H1 (cell line): ENCODE measurements around the gene TSPAN5. TPM values are rescaled to one million over a fixed set of nuclear protein-coding genes. Genes with fewer than 3 reads are reported as not detected.

ENCODE experiments used
- CTCF ChIA-PET: fragments of 300-600 bp; sonication (Branson Sonifier 250); formaldehyde crosslinking; loops from one replicate; lab custom pipeline; 2021; ENCODE audit not compliant: partially characterized antibody; lab: Charles Lee
- POLR2A ChIA-PET: fragments of 300-600 bp; sonication (Branson Sonifier 250); formaldehyde crosslinking; loops from one replicate; lab custom pipeline; 2021; ENCODE audit warnings: inconsistent platforms; ENCODE audit not compliant: partially characterized antibody; lab: Charles Lee
- DNase-seq, 2 experiments: peaks; one replicate each; pipeline versions ENCODE4 v3.0.0 to v3.0.0-alpha.2; 2010 to 2022; ENCODE audit warnings: low spot score in 2 of 2, low read depth in 1 of 2, mixed read lengths in 1 of 2
- FAIRE-seq: peaks from 2 replicates; lab custom pipeline; 2011; peaks lifted over from hg19 to GRCh38; lab: Jason Lieb, UNC
- H2AFZ ChIP-seq: 2 replicates; pipeline ENCODE4 v1.8.1; 2012; ENCODE audit warnings: low read length, inconsistent platforms
- H2AK5ac ChIP-seq: 2 replicates; pipeline ENCODE4 v1.6.1; 2013; ENCODE audit warnings: low read depth, low read length
- H2BK120ac ChIP-seq: replicated peaks from 2 replicates; pipeline ENCODE3; 2013; ENCODE audit warnings: low read depth, low read length, inconsistent platforms
- H2BK12ac ChIP-seq: 2 replicates; pipeline ENCODE4 v1.6.1; 2013; ENCODE audit warnings: low read depth, low read length
- H2BK15ac ChIP-seq: 2 replicates; pipeline ENCODE4 v1.6.1; 2013; ENCODE audit warnings: low read length
- H2BK20ac ChIP-seq: 2 replicates; pipeline ENCODE4 v1.6.1; 2013; ENCODE audit warnings: low read length
- H2BK5ac ChIP-seq: 2 replicates; pipeline ENCODE4 v1.6.1; 2013; ENCODE audit warnings: low read depth, low read length
- H3K14ac ChIP-seq: 2 replicates; pipeline ENCODE4 v1.6.1; 2013; ENCODE audit warnings: inconsistent platforms; ENCODE audit not compliant: insufficient read length
- H3K18ac ChIP-seq: 2 replicates; pipeline ENCODE4 v1.6.1; 2013; ENCODE audit warnings: low read length; ENCODE audit errors: extremely low read depth
- H3K23ac ChIP-seq: 2 replicates; pipeline ENCODE4 v1.6.1; 2013; ENCODE audit warnings: inconsistent platforms; ENCODE audit not compliant: insufficient read length
- H3K23me2 ChIP-seq: 2 replicates; pipeline ENCODE4 v1.6.1; 2013; ENCODE audit warnings: low read depth, low read length
- H3K27ac ChIP-seq: 2 replicates; pipeline ENCODE4 v1.6.1; 2011; ENCODE audit warnings: low read depth, low read length, inconsistent platforms
- H3K27me3 ChIP-seq, 4 experiments: replicated peaks in 1 of 4; 1 replicate in 1 of 4; 2 replicates in 3 of 4; pipeline versions ENCODE4 v1.6.1 to v1.8.1; 2011 to 2013; ENCODE audit warnings: low read length in 3 of 4, mild to moderate bottlenecking in 3 of 4, inconsistent platforms in 2 of 4, mixed read lengths in 2 of 4, moderate library complexity in 1 of 4; ENCODE audit not compliant: control insufficient read depth in 3 of 4, insufficient read depth in 3 of 4; ENCODE audit errors: extremely low read depth in 1 of 4
- H3K36me3 ChIP-seq, 4 experiments: 2 replicates each; pipeline versions ENCODE4 v1.6.1 to v1.8.1; 2011 to 2013; ENCODE audit warnings: mild to moderate bottlenecking in 4 of 4, low read length in 3 of 4, moderate library complexity in 2 of 4, control low read depth in 1 of 4, inconsistent platforms in 1 of 4; ENCODE audit not compliant: insufficient read depth in 4 of 4, control insufficient read depth in 2 of 4
- H3K4ac ChIP-seq: replicated peaks from 2 replicates; pipeline ENCODE3; 2013; ENCODE audit warnings: low read length, low read depth, mixed read lengths, inconsistent platforms; ENCODE audit not compliant: insufficient read length
- H3K4me1 ChIP-seq, 4 experiments: replicated peaks in 1 of 4; 1 replicate in 1 of 4; 2 replicates in 3 of 4; pipeline versions ENCODE4 v1.6.1 to v1.8.1; 2011 to 2013; ENCODE audit warnings: low read length in 3 of 4, inconsistent platforms in 2 of 4, mixed read lengths in 1 of 4; ENCODE audit not compliant: insufficient read depth in 4 of 4, control insufficient read depth in 3 of 4
- H3K4me2 ChIP-seq, 2 experiments: 2 replicates each; pipeline versions ENCODE4 v1.6.1 to v1.8.1; 2011 to 2013; ENCODE audit warnings: low read depth in 2 of 2, low read length in 2 of 2, control low read depth in 1 of 2, inconsistent platforms in 1 of 2, mild to moderate bottlenecking in 1 of 2; ENCODE audit not compliant: insufficient read depth in 1 of 2
- H3K4me3 ChIP-seq, 4 experiments: fragments of 200-600, 300-600 bp in 1 of 4; sonication (generic), shearing (Covaris generic), sonication (Bioruptor Twin) in 1 of 4; 2 replicates each; pipeline versions ENCODE4 v1.5.1 to v1.8.1; 2011 to 2016; ENCODE audit warnings: low read length in 4 of 4, low read depth in 3 of 4, control low read depth in 2 of 4, inconsistent platforms in 2 of 4, mild to moderate bottlenecking in 2 of 4, mixed read lengths in 1 of 4, moderate library complexity in 1 of 4; ENCODE audit not compliant: insufficient read depth in 2 of 4; ENCODE audit errors: extremely low read depth in 1 of 4
- H3K56ac ChIP-seq: replicated peaks from 2 replicates; pipeline ENCODE3; 2013; ENCODE audit warnings: low read depth, mild to moderate bottlenecking, mixed read lengths, low read length, inconsistent platforms; ENCODE audit not compliant: insufficient read length
- H3K79me1 ChIP-seq: 2 replicates; pipeline ENCODE4 v1.6.1; 2013; ENCODE audit warnings: low read depth, low read length, control low read depth
- H3K79me2 ChIP-seq, 2 experiments: 2 replicates each; pipeline versions ENCODE4 v1.6.1 to v1.8.1; 2012 to 2013; ENCODE audit warnings: low read length in 2 of 2, mild to moderate bottlenecking in 2 of 2, inconsistent platforms in 1 of 2; ENCODE audit not compliant: insufficient read depth in 2 of 2, control insufficient read depth in 1 of 2
- H3K9ac ChIP-seq, 4 experiments: replicated peaks in 1 of 4; 1 replicate in 1 of 4; 2 replicates in 3 of 4; pipeline versions ENCODE4 v1.6.1 to v1.8.1; 2011 to 2013; ENCODE audit warnings: low read depth in 3 of 4, low read length in 3 of 4, control low read depth in 2 of 4, mild to moderate bottlenecking in 2 of 4, moderate library complexity in 2 of 4, inconsistent platforms in 1 of 4; ENCODE audit errors: extremely low read depth in 1 of 4
- H3K9me3 ChIP-seq, 2 experiments: 2 replicates each; pipeline versions ENCODE4 v1.6.1 to v1.8.1; 2012 to 2013; ENCODE audit warnings: mild to moderate bottlenecking in 2 of 2, moderate library complexity in 2 of 2, control low read depth in 1 of 2, inconsistent platforms in 1 of 2, low read depth in 1 of 2, low read length in 1 of 2, mixed read lengths in 1 of 2; ENCODE audit not compliant: insufficient read depth in 2 of 2
- H4K20me1 ChIP-seq, 2 experiments: replicated peaks in 1 of 2; 2 replicates each; pipeline versions ENCODE3 to v1.8.1; 2011 to 2013; ENCODE audit warnings: inconsistent platforms in 2 of 2, low read length in 2 of 2, mild to moderate bottlenecking in 1 of 2; ENCODE audit not compliant: insufficient read depth in 2 of 2, control insufficient read depth in 1 of 2
- H4K5ac ChIP-seq: 2 replicates; pipeline ENCODE4 v1.6.1; 2013; ENCODE audit warnings: low read length, low read depth, mixed read lengths, inconsistent platforms; ENCODE audit not compliant: insufficient read length
- H4K8ac ChIP-seq: 2 replicates; pipeline ENCODE4 v1.8.0; 2013; ENCODE audit warnings: mild to moderate bottlenecking, moderate library complexity, low read length, inconsistent platforms; ENCODE audit not compliant: insufficient read depth; ENCODE audit errors: extremely low read depth
- H4K91ac ChIP-seq: replicated peaks from 2 replicates; pipeline ENCODE3; 2013; ENCODE audit warnings: low read length, mixed read lengths, inconsistent platforms; ENCODE audit not compliant: insufficient read length
- EP300 ChIP-seq, 2 experiments: IDR thresholded peaks; 1 replicate in 1 of 2; 2 replicates in 1 of 2; pipeline ENCODE4 v1.6.1; 2011 to 2012; ENCODE audit warnings: low read depth in 2 of 2, low read length in 2 of 2, mild to moderate bottlenecking in 2 of 2, borderline replicate concordance in 1 of 2, inconsistent platforms in 1 of 2, moderate library complexity in 1 of 2
- KDM1A ChIP-seq: fragments of 200-600, 300-600 bp; sonication (generic); IDR thresholded peaks from 2 replicates; pipeline ENCODE4 v1.7.1; 2016; ENCODE audit warnings: mild to moderate bottlenecking, low read length, borderline replicate concordance
- RXRA ChIP-seq: IDR thresholded peaks from 2 replicates; pipeline ENCODE4 v1.6.1; 2011; ENCODE audit warnings: low read depth, mild to moderate bottlenecking, low read length, moderate library complexity; ENCODE audit not compliant: insufficient read depth
- SRF ChIP-seq: IDR thresholded peaks from 2 replicates; pipeline ENCODE4 v1.6.1; 2011; ENCODE audit warnings: mild to moderate bottlenecking, low read depth, low read length, moderate library complexity
- WGBS, 2 experiments: shearing (Covaris generic) in 1 of 2; methylation state at CpG; one replicate each; pipeline versions ENCODE4 v1.1.6 to v1.1.7; 2013 to 2015; ENCODE audit warnings: low lambda C conversion rate in 2 of 2, mixed read lengths in 2 of 2, inconsistent platforms in 1 of 2, low coverage in 1 of 2, missing lambda C conversion rate in 1 of 2; ENCODE audit not compliant: insufficient replicate concordance in 2 of 2, insufficient coverage in 1 of 2, insufficient read length in 1 of 2; ENCODE audit errors: extremely low coverage in 1 of 2, missing lambda C conversion rate in 1 of 2; 5-methylcytosine and 5-hydroxymethylcytosine counted together
- polyA plus RNA-seq, 7 experiments: library from polyadenylated mRNA; depleted of rRNA in 3 of 7; stranded (reverse) in 5 of 7; unstranded in 2 of 7; fragments of >200 nt in 5 of 7; fragments of 200-250 nt in 2 of 7; gene quantifications; 1 replicate in 5 of 7; 2 replicates in 1 of 7; 4 replicates in 1 of 7; pipeline versions ENCODE4 v1.2.1 to v1.2.3, GENCODE V29; 2011 to 2013; ENCODE audit warnings: missing spikeins in 2 of 7, mixed read lengths in 2 of 7
- total RNA-seq: library from RNA; stranded (reverse); fragmentation: NEBNext Ultra II Directional; extraction: Animal tissue kit (Norgen Biotek cat#: 25700); gene quantifications from 2 replicates; pipeline ENCODE4 v1.2.1, GENCODE V29; 2021

The TSPAN5 gene
- total and polyA plus RNA-seq, 2 of the 8 experiments (the other 6 are each of a cell fraction or from before 2014, with no cell fraction given), result 17.6 to 21.2 TPM

GRCh38 chr4:98474408-98474844 lies 184.0 kb downstream of the TSPAN5 start:
- Histone ChIP-seq H4K91ac (no peak overlapping the region), H3K4me3 (no peak overlapping the region), H2AK5ac (no peak overlapping the region), H2AFZ (no peak overlapping the region), H3K56ac (no peak overlapping the region), H3K18ac (no peak overlapping the region), H3K23me2 (no peaks in the 10 kb centered on the region), H3K27ac (no peak overlapping the region), H4K20me1 (no peaks in the 10 kb centered on the region), H2BK20ac (no peak overlapping the region), H3K14ac (no peak overlapping the region), H3K23ac (no peak overlapping the region), H2BK120ac (no peak overlapping the region), H4K5ac (no peak overlapping the region), H2BK12ac (no peak overlapping the region), H3K36me3 (peaks cover 0 to 4% (median 0%) of the 10 kb centered on the region in 4 experiments; a peak in 1 of 8 replicates), H3K27me3 (no peaks in the 10 kb centered on the region), H2BK15ac (no peak overlapping the region), H3K9me3 (no peaks in the 10 kb centered on the region), H3K9ac (no peak overlapping the region), H4K8ac (no peak overlapping the region), H3K79me1 (no peaks in the 10 kb centered on the region), H3K79me2 (no peaks in the 10 kb centered on the region), H2BK5ac (no peak overlapping the region), H3K4me2 (no peak overlapping the region), H3K4me1 (no peaks in the 10 kb centered on the region), H3K4ac (no peak overlapping the region)
- DNase-seq (no peak), FAIRE-seq (no peak)
- POLR2A ChIA-PET, result no interaction called here
- 82% methylated on average over 2 of the region's 3 CpGs; no CpG with 5 or more reads in 1 of the 2 experiments for WGBS, 2 experiments
- CTCF ChIA-PET, result interaction anchor here (0.8 to 1.8 kb wide), 4 partner anchors 9 to 238 kb away, joined by 3 to 6 read pairs (median 4); no protein-coding TSS in a partner anchor
- TF ChIP-seq RXRA, result no peak
- TF ChIP-seq KDM1A, result no peak
- no peak for TF ChIP-seq SRF
- no peak for TF ChIP-seq EP300 (IDR thresholded peaks at IDR 0.05; ENCODE audit: borderline replicate concordance in 1 of 2, low read depth in 2 of 2, low read length in 2 of 2)
